ENCODE results near the gene KCNK17.

KCNK17 gene

GRCh38 chr6:39250507-39250906, 63.7 kb downstream of the KCNK17 start:
- in situ Hi-C loops (cut with HindIII; ENCODE audit: low pct_ligation_motif_present, low pct_unique_long_range_greater_than_20kb, low sequenced_read_pairs), result no loop called here

GRCh38 chr6:39249278-39249677, 64.9 kb downstream of the KCNK17 start:
- in situ Hi-C loops (cut with HindIII; ENCODE audit: low pct_ligation_motif_present, low pct_unique_long_range_greater_than_20kb, low sequenced_read_pairs), result no loop called here
- no peak for DNase-seq

More at GRCh38 chr6:39250507-39250906, 63.7 kb downstream of the KCNK17 start:
- no peak for DNase-seq

Measured in ACHN (cell line).